Measurements from ENCODE around the gene STEAP1B. TPM values are rescaled to one million over a fixed set of nuclear protein-coding genes. Genes with fewer than 3 reads are reported as not detected.

STEAP1B gene
- total RNA-seq, 1 experiment from 2014 or later, result 3.1 TPM

DNA sequence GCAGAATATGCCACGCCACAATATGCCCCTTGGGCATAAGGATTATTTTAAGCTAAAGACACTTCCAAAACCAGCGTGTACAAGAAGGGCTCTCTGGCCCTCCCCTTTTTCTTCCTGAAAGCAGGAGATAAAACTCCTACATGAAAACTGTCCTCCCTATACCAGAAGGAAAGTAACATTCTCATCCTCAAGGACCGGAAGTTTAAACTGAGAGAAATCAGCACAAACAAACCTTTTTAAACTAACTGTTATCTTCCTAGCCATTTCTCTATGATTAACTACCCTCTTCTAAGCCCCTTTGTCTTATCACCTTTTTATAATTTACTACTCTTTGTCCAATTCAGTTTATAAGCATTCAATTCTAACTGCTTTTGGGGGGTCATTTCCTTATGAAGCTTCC is 126.6 kb downstream of the STEAP1B start:
- no peak for DNase-seq (ENCODE audit: low read depth)

DNA sequence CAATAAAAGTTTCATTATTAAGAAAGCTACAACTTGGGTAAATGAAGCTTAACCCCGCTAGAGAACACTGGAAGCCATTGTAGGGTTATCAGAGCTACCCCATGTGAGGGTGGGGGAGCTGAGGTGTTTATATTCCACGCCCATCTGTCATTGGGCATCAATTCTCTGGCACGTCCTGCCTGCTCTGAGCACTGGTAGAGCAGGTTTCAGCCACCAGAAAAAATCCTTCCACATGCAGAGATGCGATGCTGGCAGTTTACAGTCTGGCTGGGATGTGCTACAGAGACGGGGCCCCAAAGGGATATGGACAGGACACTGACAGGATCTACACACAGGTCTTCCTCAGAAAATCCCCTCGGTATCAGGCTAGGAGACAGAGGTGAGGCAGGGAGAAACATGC is 127.1 kb downstream of the STEAP1B start:
- DNase-seq (ENCODE audit: low read depth), result no peak

DNA sequence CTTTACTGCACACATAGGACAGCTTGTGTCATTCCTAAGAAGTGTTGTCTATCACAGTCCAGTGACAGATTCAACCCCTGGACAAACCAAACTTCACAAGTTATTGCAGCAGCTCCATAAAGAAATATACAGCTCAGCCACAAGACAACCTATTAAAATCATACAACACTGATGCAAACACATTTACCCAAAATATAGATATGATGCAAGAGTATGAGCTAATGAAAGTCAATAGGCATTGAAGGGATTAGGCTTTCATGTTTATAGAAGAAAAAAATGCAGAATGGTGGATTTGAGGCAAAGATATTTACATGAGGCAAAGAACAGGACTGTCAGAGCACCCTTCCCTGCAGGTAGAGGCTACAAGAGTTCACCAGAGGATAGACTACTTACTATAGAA is 128.1 kb downstream of the STEAP1B start:
- no peak for DNase-seq (ENCODE audit: low read depth)

Other genes starting within 250 kb of the STEAP1B start
- 0.22 and 0.47 TPM in 2 replicates for gene RAPGEF5, start 143.0 kb downstream of the STEAP1B start, total RNA-seq (2014; rRNA removed; shearing (Covaris generic))
- 9.4 and 14.2 TPM in 2 replicates for gene IL6, start 227.0 kb upstream of the STEAP1B start, total RNA-seq (2014; rRNA removed; shearing (Covaris generic))